Stimulated activated effector memory CD8-positive, alpha-beta T cell treated with anti-CD3 and anti-CD28 coated beads, Interleukin-12 subunit alpha, Interleukin-12 subunit beta, amount 100 ng/mL, for 72 hours (primary cell): ENCODE measurements around the gene ELMO2.

Experiments
- ATAC-seq: fragments of 150-1000 bp; cut with Tn5 transposase; 2 replicates; pipeline ENCODE4 v1.10.0; 2021
- DNase-seq, 2 donors: peaks; one replicate each; pipeline ENCODE4 v3.0.0; 2021 to 2022; ENCODE audit warnings: low spot score in 2 of 2
- H3K27ac Mint-ChIP-seq: one replicate; pipeline ENCODE4 v1.8.0; 2022; ENCODE audit warnings: mild to moderate bottlenecking, mixed read lengths
- H3K36me3 Mint-ChIP-seq: one replicate; pipeline ENCODE4 v1.8.0; 2022; ENCODE audit warnings: mild to moderate bottlenecking, mixed read lengths
- H3K4me1 Mint-ChIP-seq: one replicate; pipeline ENCODE4 v1.8.0; 2022; ENCODE audit warnings: mixed read lengths
- H3K4me3 Mint-ChIP-seq: one replicate; pipeline ENCODE4 v1.8.0; 2022; ENCODE audit warnings: mild to moderate bottlenecking, mixed read lengths
- H3K9me3 Mint-ChIP-seq: one replicate; pipeline ENCODE4 v1.8.0; 2022; ENCODE audit warnings: mixed read lengths

The ELMO2 gene

GRCh38 chr20:46328200-46328882 is 78.1 kb downstream of the ELMO2 start:
- Mint-ChIP-seq H3K27ac (no peak overlapping the region), H3K36me3 (no peaks in the 10 kb centered on the region), H3K9me3 (no peaks in the 10 kb centered on the region), H3K4me3 (no peak overlapping the region), H3K4me1 (no peaks in the 10 kb centered on the region)
- DNase-seq (no peak), ATAC-seq (no peak)

- no peak for DNase-seq
- Mint-ChIP-seq H3K4me1 (no peaks in the 10 kb centered on the region), H3K4me3 (no peak overlapping the region), H3K27ac (no peak overlapping the region), H3K9me3 (no peaks in the 10 kb centered on the region), H3K36me3 (no peaks in the 10 kb centered on the region)
- ATAC-seq, result no peak
Measured at GRCh38 chr20:46327557-46327956, 78.9 kb downstream of the ELMO2 start.

GRCh38 chr20:46325789-46326188 is 80.6 kb downstream of the ELMO2 start:
- no peak for DNase-seq
- no peak for ATAC-seq
- no peaks in the 10 kb centered on the region for H3K4me1 Mint-ChIP-seq
- no peaks in the 10 kb centered on the region for H3K9me3 Mint-ChIP-seq
- H3K4me3 Mint-ChIP-seq, result no peak overlapping the region
- H3K36me3 Mint-ChIP-seq, result no peaks in the 10 kb centered on the region
- H3K27ac Mint-ChIP-seq, result no peak overlapping the region

GRCh38 chr20:46324960-46325703 is 81.3 kb downstream of the ELMO2 start:
- Mint-ChIP-seq H3K9me3 (no peaks in the 10 kb centered on the region), H3K36me3 (no peaks in the 10 kb centered on the region), H3K4me1 (no peaks in the 10 kb centered on the region), H3K27ac (no peak overlapping the region), H3K4me3 (no peak overlapping the region)
- DNase-seq, result no peak
- ATAC-seq, result peak; percentile 27

- no peak overlapping the region for H3K4me3 Mint-ChIP-seq
- ATAC-seq, result no peak
Measured at GRCh38 chr20:46324379-46324778, 82.0 kb downstream of the ELMO2 start.

GRCh38 chr20:46323557-46323956 is 82.9 kb downstream of the ELMO2 start:
- Mint-ChIP-seq H3K9me3 (no peaks in the 10 kb centered on the region), H3K4me3 (no peak overlapping the region), H3K27ac (no peak overlapping the region), H3K4me1 (no peaks in the 10 kb centered on the region), H3K36me3 (no peaks in the 10 kb centered on the region)
- ATAC-seq (no peak), DNase-seq (no peak)

More at GRCh38 chr20:46324379-46324778, 82.0 kb downstream of the ELMO2 start:
- no peak for DNase-seq
- Mint-ChIP-seq H3K27ac (no peak overlapping the region), H3K9me3 (no peaks in the 10 kb centered on the region), H3K36me3 (no peaks in the 10 kb centered on the region), H3K4me1 (no peaks in the 10 kb centered on the region)

- no peak for DNase-seq
- Mint-ChIP-seq H3K4me3 (no peak overlapping the region), H3K4me1 (no peaks in the 10 kb centered on the region), H3K36me3 (no peaks in the 10 kb centered on the region), H3K9me3 (no peaks in the 10 kb centered on the region), H3K27ac (no peak overlapping the region)
- ATAC-seq, result no peak
Measured at GRCh38 chr20:46322641-46323040, 83.8 kb downstream of the ELMO2 start.

- H3K36me3 Mint-ChIP-seq, result no peaks in the 10 kb centered on the region
- no peak for DNase-seq
- H3K4me3 Mint-ChIP-seq, result no peak overlapping the region
- H3K27ac Mint-ChIP-seq, result no peak overlapping the region
- no peaks in the 10 kb centered on the region for H3K4me1 Mint-ChIP-seq
- no peak for ATAC-seq
- no peaks in the 10 kb centered on the region for H3K9me3 Mint-ChIP-seq
Measured at GRCh38 chr20:46317685-46318177, 88.7 kb downstream of the ELMO2 start.

- no peaks in the 10 kb centered on the region for H3K9me3 Mint-ChIP-seq
- no peak overlapping the region for H3K4me3 Mint-ChIP-seq
- no peak for DNase-seq
- H3K36me3 Mint-ChIP-seq, result no peaks in the 10 kb centered on the region
- ATAC-seq, result no peak
- H3K4me1 Mint-ChIP-seq, result peaks cover 2% of the 10 kb centered on the region
- H3K27ac Mint-ChIP-seq, result no peak overlapping the region
Measured at GRCh38 chr20:46316984-46317684, 89.3 kb downstream of the ELMO2 start.
